Natural killer cell (primary cell): ENCODE results near the gene SLC41A3. TPM values are rescaled to one million over a fixed set of nuclear protein-coding genes. Genes with fewer than 3 reads are reported as not detected.

Experiments
- ATAC-seq, 3 donors: fragments of 150-1000 bp in 2 of 3; fragments of 200-7000 bp in 1 of 3; cut with Tn5 transposase; 1 replicate in 1 of 3; 2 replicates in 2 of 3; pipeline ENCODE4 v1.10.0; 2021; ENCODE audit warnings: mild to moderate bottlenecking in 2 of 3, moderate library complexity in 2 of 3
- DNase-seq, 2 donors: peaks; one replicate each; pipeline versions ENCODE4 v3.0.0 to v3.0.0-alpha.2; 2013 to 2021; ENCODE audit warnings: mixed read lengths in 1 of 2
- H3K27ac ChIP-seq: one replicate; pipeline ENCODE4 v1.5.1; 2013; ENCODE audit warnings: mild to moderate bottlenecking, low read length
- H3K27me3 ChIP-seq: one replicate; pipeline ENCODE4 v1.6.1; 2013; ENCODE audit warnings: low read length; ENCODE audit not compliant: control insufficient read depth, insufficient read depth
- H3K36me3 ChIP-seq: one replicate; pipeline ENCODE4 v1.6.1; 2013; ENCODE audit warnings: low read length; ENCODE audit not compliant: control insufficient read depth, insufficient read depth
- H3K4me1 ChIP-seq: one replicate; pipeline ENCODE4 v1.6.1; 2013; ENCODE audit warnings: low read length; ENCODE audit not compliant: control insufficient read depth, insufficient read depth
- H3K4me3 ChIP-seq: one replicate; pipeline ENCODE4 v1.5.1; 2013; ENCODE audit warnings: low read length
- H3K9me3 ChIP-seq: one replicate; pipeline ENCODE4 v1.6.1; 2013; ENCODE audit warnings: low read length; ENCODE audit not compliant: control insufficient read depth, insufficient read depth
- H3K27ac Mint-ChIP-seq, 2 donors: one replicate each; pipeline ENCODE4 v1.8.0; 2022; ENCODE audit warnings: mild to moderate bottlenecking in 2 of 2, mixed read lengths in 2 of 2, moderate library complexity in 1 of 2
- H3K27me3 Mint-ChIP-seq, 2 donors: one replicate each; pipeline ENCODE4 v1.8.0; 2022; ENCODE audit warnings: low read depth in 2 of 2, mixed read lengths in 2 of 2
- H3K36me3 Mint-ChIP-seq: one replicate; pipeline ENCODE4 v1.8.0; 2022; ENCODE audit warnings: mixed read lengths
- H3K4me1 Mint-ChIP-seq, 2 donors: one replicate each; pipeline ENCODE4 v1.8.0; 2022; ENCODE audit warnings: mixed read lengths in 2 of 2
- H3K4me3 Mint-ChIP-seq: one replicate; pipeline ENCODE4 v1.8.0; 2022; ENCODE audit warnings: mild to moderate bottlenecking, moderate library complexity, mixed read lengths
- H3K9me3 Mint-ChIP-seq, 2 donors: one replicate each; pipeline ENCODE4 v1.8.0; 2022; ENCODE audit warnings: mixed read lengths in 2 of 2
- CTCF ChIP-seq: fragments of 200-600 bp; IDR thresholded peaks from one replicate; pipeline ENCODE4 v1.8.0; 2022; ENCODE audit warnings: antibody characterized with exemption
- WGBS: methylation state at CpG from one replicate; pipeline ENCODE4 v1.1.7; 2013; ENCODE audit warnings: missing lambda C conversion rate; ENCODE audit not compliant: insufficient coverage; 5-methylcytosine and 5-hydroxymethylcytosine counted together
- intact Hi-C: fragments of 100-400 bp; cut with micrococcal nuclease; formaldehyde crosslinking; loops from one replicate; pipeline ENCODE4 v1.14.2; 2022
- total RNA-seq, 4 donors: library from RNA; stranded (reverse); fragments of 120-200 nt in 1 of 4; gene quantifications; one replicate each; pipeline versions ENCODE4 v1.2.3 to v1.2.4, GENCODE V29; 2013 to 2022

Gene SLC41A3
- total RNA-seq, 3 donors from 2014 or later (not counting 1 experiment from before 2014, with no cell fraction given) = 24.2 to 29.6 (median 27.1) TPM

DNA sequence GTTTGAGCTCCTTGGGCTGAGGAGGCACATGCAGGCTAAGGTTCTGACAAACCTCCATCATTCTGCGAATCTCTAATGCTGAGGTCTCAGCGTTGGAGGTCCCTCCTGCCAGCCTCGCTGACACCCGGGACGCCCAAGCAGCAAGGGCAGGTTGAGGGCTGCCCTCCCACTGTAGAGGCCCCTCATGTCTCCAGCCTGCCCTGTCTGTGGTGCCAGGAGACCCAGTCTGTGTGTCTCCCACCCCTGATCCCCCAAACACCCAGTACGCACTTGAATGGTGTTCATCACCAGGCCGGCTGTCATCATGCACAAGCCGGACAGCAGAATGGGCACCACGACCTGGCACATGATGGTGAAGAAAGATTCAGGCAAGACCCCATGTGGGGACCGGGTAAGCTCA is 27.8 kb downstream of the SLC41A3 start:
- no peak for ATAC-seq
- no peaks in the 10 kb centered on the region for H3K9me3 Mint-ChIP-seq
- DNase-seq = no peak
- no peaks in the 10 kb centered on the region for H3K9me3 ChIP-seq
- no peaks in the 10 kb centered on the region for H3K27me3 Mint-ChIP-seq
- no peak overlapping the region for H3K4me3 ChIP-seq
- no peak overlapping the region for H3K27ac ChIP-seq
- H3K36me3 ChIP-seq = peaks cover 2% of the 10 kb centered on the region
- WGBS = 95% methylated on average over 10 of the region's 10 CpGs
- no peak for TF ChIP-seq CTCF
- no peaks in the 10 kb centered on the region for H3K27me3 ChIP-seq
- H3K36me3 Mint-ChIP-seq = no peaks in the 10 kb centered on the region
- peaks cover 11% of the 10 kb centered on the region for H3K4me1 ChIP-seq
- H3K27ac Mint-ChIP-seq = no peak overlapping the region
- H3K4me3 Mint-ChIP-seq = no peak overlapping the region
- peaks cover 31 to 45% of the 10 kb centered on the region in 2 donors for H3K4me1 Mint-ChIP-seq
- intact Hi-C loops = no loop called here

DNA sequence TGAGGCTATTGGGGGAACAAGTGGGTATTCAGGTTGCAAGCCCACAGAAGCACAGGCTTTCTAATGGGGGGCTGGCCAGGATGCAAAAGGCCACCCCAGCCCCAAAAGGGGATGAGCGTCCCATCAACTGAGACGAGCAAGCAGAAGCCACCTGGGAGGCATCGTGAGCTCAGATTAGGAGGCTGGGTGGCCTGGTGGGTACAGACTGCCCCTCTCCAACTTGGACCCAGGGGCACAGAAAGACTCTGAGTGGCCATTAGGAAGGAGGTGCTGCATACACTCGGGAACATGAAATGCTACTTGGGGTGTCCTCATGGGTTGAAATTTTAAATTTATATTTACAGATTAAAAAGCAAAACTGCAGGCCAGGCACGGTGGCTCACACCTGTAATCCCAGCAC is 29.1 kb downstream of the SLC41A3 start:
- Mint-ChIP-seq H3K36me3 (no peaks in the 10 kb centered on the region), H3K9me3 (no peaks in the 10 kb centered on the region), H3K4me1 (peaks cover 31 to 45% of the 10 kb centered on the region in 2 donors), H3K4me3 (no peak overlapping the region), H3K27me3 (no peaks in the 10 kb centered on the region), H3K27ac (peak overlapping the region in 1 of 2 donors; percentile 37)
- Histone ChIP-seq H3K4me3 (no peak overlapping the region), H3K27ac (no peak overlapping the region), H3K4me1 (peaks cover 11% of the 10 kb centered on the region), H3K36me3 (peaks cover 2% of the 10 kb centered on the region), H3K27me3 (no peaks in the 10 kb centered on the region), H3K9me3 (no peaks in the 10 kb centered on the region)
- WGBS = 94% methylated on average over 5 of the region's 5 CpGs
- ATAC-seq (no peak), DNase-seq (no peak)
- intact Hi-C loops = no loop called here
- TF ChIP-seq CTCF = no peak

DNA sequence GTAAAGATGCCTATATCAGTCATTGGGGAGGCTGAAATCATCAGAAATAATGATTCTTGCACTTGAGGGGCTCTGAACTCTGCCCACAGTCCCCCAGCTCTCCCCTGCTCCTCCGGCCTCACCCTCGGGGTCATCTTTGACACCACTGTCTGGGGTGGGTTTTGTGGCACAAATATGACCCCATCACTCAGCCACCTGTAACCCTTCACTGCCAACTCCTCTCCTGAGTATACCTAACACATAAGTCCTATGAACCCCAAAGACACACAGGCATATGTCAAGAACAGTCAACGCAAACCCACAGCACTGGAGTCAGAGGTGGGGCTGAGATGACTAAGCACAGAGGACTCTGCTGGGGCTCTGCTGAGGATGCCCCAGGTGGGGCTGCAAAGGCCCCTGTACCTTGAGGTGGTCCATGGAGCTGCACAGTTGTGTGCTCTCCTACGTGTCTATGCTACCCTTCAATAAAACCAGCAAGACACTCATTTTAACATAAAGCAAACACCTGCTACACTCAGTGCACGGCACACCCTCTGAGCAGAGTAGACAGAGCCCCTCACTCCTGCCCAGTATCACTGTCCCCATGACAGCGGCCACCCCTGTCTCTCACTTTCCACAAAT is 29.9 kb downstream of the SLC41A3 start:
- peaks cover 11% of the 10 kb centered on the region for H3K4me1 ChIP-seq
- H3K4me3 ChIP-seq = no peak overlapping the region
- WGBS = 90% methylated on average over 6 of the region's 6 CpGs
- no peaks in the 10 kb centered on the region for H3K9me3 Mint-ChIP-seq
- ATAC-seq (peak in 1 of 3 donors; percentile 25), DNase-seq (no peak)
- H3K4me3 Mint-ChIP-seq = no peak overlapping the region
- intact Hi-C loops = no loop called here
- no peaks in the 10 kb centered on the region for H3K27me3 ChIP-seq
- no peaks in the 10 kb centered on the region for H3K36me3 Mint-ChIP-seq
- H3K27ac Mint-ChIP-seq = peak overlapping the region in 1 of 2 donors; percentile 37
- no peaks in the 10 kb centered on the region for H3K9me3 ChIP-seq
- H3K27me3 Mint-ChIP-seq = no peaks in the 10 kb centered on the region
- H3K27ac ChIP-seq = no peak overlapping the region
- H3K36me3 ChIP-seq = peaks cover 2% of the 10 kb centered on the region
- no peak for TF ChIP-seq CTCF
- H3K4me1 Mint-ChIP-seq = peaks cover 31 to 44% of the 10 kb centered on the region in 2 donors

- Histone ChIP-seq H3K9me3 (no peaks in the 10 kb centered on the region), H3K27ac (no peak overlapping the region), H3K4me3 (no peak overlapping the region), H3K27me3 (no peaks in the 10 kb centered on the region), H3K4me1 (peaks cover 11% of the 10 kb centered on the region), H3K36me3 (peaks cover 2% of the 10 kb centered on the region)
- DNase-seq = no peak
- Mint-ChIP-seq H3K4me3 (no peak overlapping the region), H3K9me3 (no peaks in the 10 kb centered on the region), H3K27me3 (no peaks in the 10 kb centered on the region), H3K4me1 (peaks cover 26 to 39% of the 10 kb centered on the region in 2 donors), H3K36me3 (no peaks in the 10 kb centered on the region), H3K27ac (peak overlapping the region in 1 of 2 donors; percentile 37)
- WGBS = 95% methylated on average over 1 of the region's 1 CpG
- no peak for TF ChIP-seq CTCF
- intact Hi-C loops = no loop called here
- no peak for ATAC-seq
These were observed 30.4 kb downstream of the SLC41A3 start for GRCh38 chr3:126053513-126053912.
